HEK293 (cell line): ENCODE measurements around the gene UXS1.

Experiments
- CTCF ChIA-PET: fragments of 350-600 bp; formaldehyde crosslinking; extraction: SDS; loops from one replicate; lab custom pipeline; 2021; ENCODE audit warnings: antibody characterized with exemption; lab: Yijun Ruan, JAX
- POLR2A ChIA-PET: fragments of 300-600 bp; formaldehyde crosslinking; extraction: SDS; loops from one replicate; lab custom pipeline; 2020; ENCODE audit warnings: antibody characterized with exemption, inconsistent platforms; lab: Yijun Ruan, JAX
- H3K27ac ChIP-seq: fragments of 200-500 bp; sonication (Bioruptor generic); 2 replicates; pipeline ENCODE4 v1.5.1; 2014; ENCODE audit warnings: low read depth, low read length, control low read depth, inconsistent platforms; ENCODE audit errors: extremely low read depth
- H3K36me3 ChIP-seq, 2 experiments: fragments of 200-500 bp in 1 of 2; sonication (Bioruptor generic) in 1 of 2; 1 replicate in 1 of 2; 2 replicates in 1 of 2; pipeline ENCODE4 v1.5.1; 2014 to 2017; ENCODE audit warnings: inconsistent platforms in 2 of 2, low read length in 2 of 2; ENCODE audit not compliant: control insufficient read depth in 2 of 2, insufficient read depth in 1 of 2
- H3K4me1 ChIP-seq: fragments of 200-500 bp; sonication (Bioruptor generic); 2 replicates; pipeline ENCODE4 v1.5.1; 2014; ENCODE audit warnings: mild to moderate bottlenecking, low read length, inconsistent platforms; ENCODE audit not compliant: control insufficient read depth, insufficient read depth
- H3K4me3 ChIP-seq: 2 replicates; pipeline ENCODE4 v1.5.1; 2011; ENCODE audit warnings: low read depth, mild to moderate bottlenecking, control low read depth, low read length, moderate library complexity
- H3K9me3 ChIP-seq: fragments of 200-500 bp; sonication (Bioruptor generic); 2 replicates; pipeline ENCODE4 v1.5.1; 2014; ENCODE audit warnings: low read depth, low read length, inconsistent platforms; ENCODE audit not compliant: control insufficient read depth, insufficient read depth
- EGR2 ChIP-seq: fragments of 450-650 bp; formaldehyde crosslinking; IDR thresholded peaks from 2 replicates; pipeline ENCODE4 v1.5.1; 2016; ENCODE audit warnings: low read depth, missing biosample characterization, missing genetic modification characterization
- HOXD13 ChIP-seq: sonication (generic); formaldehyde crosslinking; IDR thresholded peaks from 2 replicates; pipeline ENCODE4 v1.8.0; 2022; ENCODE audit warnings: missing genetic modification reagents, borderline replicate concordance
- INSM2 ChIP-seq: fragments of 450-650 bp; formaldehyde crosslinking; IDR thresholded peaks from 2 replicates; pipeline ENCODE4 v1.5.1; 2016; ENCODE audit warnings: missing biosample characterization, missing genetic modification characterization
- OVOL3 ChIP-seq: fragments of 450-650 bp; formaldehyde crosslinking; IDR thresholded peaks from 2 replicates; pipeline ENCODE4 v1.5.1; 2016; ENCODE audit warnings: missing biosample characterization, missing genetic modification characterization
- PRDM6 ChIP-seq: fragments of 450-650 bp; formaldehyde crosslinking; IDR thresholded peaks from 2 replicates; pipeline ENCODE4 v1.5.1; 2017; ENCODE audit warnings: missing biosample characterization, missing genetic modification characterization
- SALL2 ChIP-seq: fragments of 450-650 bp; formaldehyde crosslinking; IDR thresholded peaks from 2 replicates; pipeline ENCODE4 v1.5.0; 2017; ENCODE audit warnings: missing biosample characterization, mild to moderate bottlenecking, missing genetic modification characterization, borderline replicate concordance
- SP2 ChIP-seq: fragments of 450-650 bp; formaldehyde crosslinking; IDR thresholded peaks from 2 replicates; pipeline ENCODE4 v1.5.1; 2016; ENCODE audit warnings: missing biosample characterization, missing genetic modification characterization
- SP3 ChIP-seq: fragments of 450-650 bp; formaldehyde crosslinking; IDR thresholded peaks from 2 replicates; pipeline ENCODE4 v1.5.1; 2016; ENCODE audit warnings: missing biosample characterization, missing genetic modification characterization
- ZBTB1 ChIP-seq: fragments of 450-650 bp; formaldehyde crosslinking; IDR thresholded peaks from 2 replicates; pipeline ENCODE4 v1.5.1; 2016; ENCODE audit warnings: missing biosample characterization, missing genetic modification characterization
- ZBTB49 ChIP-seq: fragments of 450-650 bp; formaldehyde crosslinking; IDR thresholded peaks from 2 replicates; pipeline ENCODE4 v1.5.1; 2016; ENCODE audit warnings: missing biosample characterization, missing genetic modification characterization, low read depth
- ZFHX2 ChIP-seq: fragments of 450-650 bp; formaldehyde crosslinking; conservative IDR thresholded peaks from 2 replicates; pipeline ENCODE4 v1.5.1; 2016; ENCODE audit warnings: missing biosample characterization, missing genetic modification characterization
- ZFP3 ChIP-seq: fragments of 450-650 bp; formaldehyde crosslinking; IDR thresholded peaks from 2 replicates; pipeline ENCODE4 v1.5.1; 2016; ENCODE audit warnings: low read depth, missing biosample characterization, missing genetic modification characterization
- ZIC2 ChIP-seq: fragments of 450-650 bp; formaldehyde crosslinking; IDR thresholded peaks from 2 replicates; pipeline ENCODE4 v1.5.1; 2016; ENCODE audit warnings: missing biosample characterization, missing genetic modification characterization
- ZNF132 ChIP-seq: fragments of 450-650 bp; formaldehyde crosslinking; IDR thresholded peaks from 2 replicates; pipeline ENCODE4 v1.5.1; 2017; ENCODE audit warnings: missing biosample characterization, missing genetic modification characterization, borderline replicate concordance
- ZNF174 ChIP-seq: fragments of 450-650 bp; formaldehyde crosslinking; IDR thresholded peaks from 2 replicates; pipeline ENCODE4 v1.5.0; 2017; ENCODE audit warnings: missing biosample characterization, mild to moderate bottlenecking, missing genetic modification characterization
- ZNF175 ChIP-seq: fragments of 450-650 bp; formaldehyde crosslinking; IDR thresholded peaks from 2 replicates; pipeline ENCODE4 v1.5.1; 2016; ENCODE audit warnings: missing biosample characterization, missing genetic modification characterization
- ZNF2 ChIP-seq: fragments of 450-650 bp; formaldehyde crosslinking; IDR thresholded peaks from 2 replicates; pipeline ENCODE4 v1.5.1; 2016; ENCODE audit warnings: missing biosample characterization, missing genetic modification characterization
- ZNF23 ChIP-seq: fragments of 450-650 bp; formaldehyde crosslinking; IDR thresholded peaks from 2 replicates; pipeline ENCODE4 v1.5.1; 2016; ENCODE audit warnings: missing biosample characterization, missing genetic modification characterization, borderline replicate concordance
- ZNF239 ChIP-seq: fragments of 450-650 bp; formaldehyde crosslinking; IDR thresholded peaks from 2 replicates; pipeline ENCODE4 v1.5.1; 2016; ENCODE audit warnings: missing biosample characterization, missing genetic modification characterization
- ZNF280C ChIP-seq: fragments of 450-650 bp; formaldehyde crosslinking; IDR thresholded peaks from 2 replicates; pipeline ENCODE4 v1.5.1; 2016; ENCODE audit warnings: missing biosample characterization, missing genetic modification characterization
- ZNF302 ChIP-seq: fragments of 450-650 bp; formaldehyde crosslinking; IDR thresholded peaks from 2 replicates; pipeline ENCODE4 v1.5.1; 2016; ENCODE audit warnings: missing biosample characterization, missing genetic modification characterization, low read depth
- ZNF324 ChIP-seq: fragments of 450-650 bp; formaldehyde crosslinking; IDR thresholded peaks from 2 replicates; pipeline ENCODE4 v1.5.1; 2016; ENCODE audit warnings: missing biosample characterization, missing genetic modification characterization
- ZNF473 ChIP-seq: fragments of 450-650 bp; formaldehyde crosslinking; IDR thresholded peaks from 2 replicates; pipeline ENCODE4 v1.5.1; 2017; ENCODE audit warnings: missing biosample characterization, missing genetic modification characterization
- ZNF514 ChIP-seq: fragments of 450-650 bp; formaldehyde crosslinking; IDR thresholded peaks from 2 replicates; pipeline ENCODE4 v1.5.1; 2016; ENCODE audit warnings: missing biosample characterization, missing genetic modification characterization
- ZNF548 ChIP-seq: fragments of 450-650 bp; formaldehyde crosslinking; IDR thresholded peaks from 2 replicates; pipeline ENCODE4 v1.5.1; 2016; ENCODE audit warnings: missing biosample characterization, missing genetic modification characterization
- ZNF561 ChIP-seq: fragments of 450-650 bp; IDR thresholded peaks from 2 replicates; pipeline ENCODE4 v1.5.1; 2018; ENCODE audit warnings: missing biosample characterization, missing genetic modification characterization, borderline replicate concordance
- ZNF571 ChIP-seq: fragments of 450-650 bp; formaldehyde crosslinking; IDR thresholded peaks from 2 replicates; pipeline ENCODE4 v1.5.0; 2017; ENCODE audit warnings: missing biosample characterization, missing genetic modification characterization
- ZNF645 ChIP-seq: fragments of 450-650 bp; formaldehyde crosslinking; IDR thresholded peaks from 2 replicates; pipeline ENCODE4; 2016; ENCODE audit warnings: missing biosample characterization, missing genetic modification characterization
- ZNF654 ChIP-seq: fragments of 450-650 bp; formaldehyde crosslinking; IDR thresholded peaks from 2 replicates; pipeline ENCODE4 v1.5.1; 2016; ENCODE audit warnings: low read depth, missing biosample characterization, missing genetic modification characterization
- ZNF670 ChIP-seq: fragments of 450-650 bp; formaldehyde crosslinking; IDR thresholded peaks from 2 replicates; pipeline ENCODE4 v1.5.1; 2016; ENCODE audit warnings: missing biosample characterization, missing genetic modification characterization, low read depth
- ZNF837 ChIP-seq: fragments of 450-650 bp; formaldehyde crosslinking; IDR thresholded peaks from 2 replicates; pipeline ENCODE4 v1.5.1; 2016; ENCODE audit warnings: missing biosample characterization, missing genetic modification characterization

The UXS1 gene

GRCh38 chr2:106165561-106165960, 28.5 kb downstream of the UXS1 start:
- POLR2A ChIA-PET: no interaction called here

GRCh38 chr2:106165029-106165428, 29.1 kb downstream of the UXS1 start:
- ChIA-PET CTCF (no interaction called here), POLR2A (no interaction called here)
- peaks cover 4% of the 10 kb centered on the region; the same call in 1 of the 2 replicates for H3K4me1 ChIP-seq
- H3K27ac ChIP-seq: no peak overlapping the region
- H3K9me3 ChIP-seq: no peaks in the 10 kb centered on the region
- no peak overlapping the region for H3K4me3 ChIP-seq
- H3K36me3 ChIP-seq: peaks cover 0 to 23% of the 10 kb centered on the region in 2 experiments; a peak in 2 of 3 replicates
- TF ChIP-seq SALL2 (tag by site-specific recombination): no peak
- no peak for TF ChIP-seq ZNF837 (tag by site-specific recombination)
- no peak for TF ChIP-seq ZNF174
- TF ChIP-seq HOXD13: no peak
- TF ChIP-seq ZNF548 (tag by site-specific recombination): no peak
- TF ChIP-seq ZNF473: no peak
- no peak for TF ChIP-seq ZNF132 (tag by site-specific recombination)
- no peak for TF ChIP-seq ZNF280C (tag by site-specific recombination)
- TF ChIP-seq ZNF561 (tag by site-specific recombination): no peak
- TF ChIP-seq ZNF324: no peak
- TF ChIP-seq ZNF239 (tag by site-specific recombination): no peak
- TF ChIP-seq ZNF2 (tag by site-specific recombination): no peak
- no peak for TF ChIP-seq PRDM6 (tag by site-specific recombination)
- no peak for TF ChIP-seq ZNF571 (tag by site-specific recombination)

More at GRCh38 chr2:106165561-106165960, 28.5 kb downstream of the UXS1 start:
- Histone ChIP-seq H3K4me1 (peaks cover 4% of the 10 kb centered on the region; the same call in 1 of the 2 replicates), H3K9me3 (no peaks in the 10 kb centered on the region), H3K4me3 (no peak overlapping the region), H3K36me3 (peaks cover 0 to 18% of the 10 kb centered on the region in 2 experiments; a peak in 2 of 3 replicates), H3K27ac (no peak overlapping the region)
- CTCF ChIA-PET: no interaction called here
- TF ChIP-seq ZBTB1 (tag by site-specific recombination) (no peak), ZIC2 (no peak), OVOL3 (tag by site-specific recombination) (no peak), ZNF670 (no peak), ZFHX2 (tag by site-specific recombination) (no peak), SP3 (tag by site-specific recombination) (no peak), SP2 (tag by site-specific recombination) (no peak), ZNF654 (tag by site-specific recombination) (no peak), ZBTB49 (tag by site-specific recombination) (no peak), ZNF23 (tag by site-specific recombination) (no peak), ZNF302 (tag by site-specific recombination) (no peak), ZNF175 (no peak), ZNF514 (tag by site-specific recombination) (no peak), ZFP3 (tag by site-specific recombination) (no peak), EGR2 (no peak), ZNF645 (tag by site-specific recombination) (no peak), INSM2 (no peak)
